ENCODE data around the gene RABGAP1L. TPM values are rescaled to one million over a fixed set of nuclear protein-coding genes. Genes with fewer than 3 reads are reported as not detected.

RABGAP1L gene
- total RNA-seq, 2 experiments from 2014 or later = 98.1 to 158 TPM

GRCh38 chr1:174149216-174149615, 10.1 kb upstream of the RABGAP1L start:
- Histone ChIP-seq H3K9me3 (ENCODE audit: low read length) (no peaks in the 10 kb centered on the region), H4K20me1 (ENCODE audit: insufficient read depth, low read length) (no peaks in the 10 kb centered on the region), H3K36me3 (ENCODE audit: insufficient read depth, low read length) (no peaks in the 10 kb centered on the region), H3K4me3 (ENCODE audit: low read depth, low read length, poor library complexity, severe bottlenecking) (no peak overlapping the region), H3K9me2 (ENCODE audit: insufficient read depth, low read length) (no peaks in the 10 kb centered on the region), H3K4me2 (ENCODE audit: low read length) (no peak overlapping the region), H3K79me2 (ENCODE audit: insufficient read depth, low read depth, low read length) (no peaks in the 10 kb centered on the region), H2AFZ (ENCODE audit: low read length) (no peak overlapping the region), H3K4me1 (ENCODE audit: insufficient read depth, low read length, poor library complexity, severe bottlenecking) (peaks cover 16% of the 10 kb centered on the region), H3K27ac (ENCODE audit: low read depth, low read length, poor library complexity, severe bottlenecking) (no peak overlapping the region)
- intact Hi-C loops (cut with micrococcal nuclease; ENCODE audit: unreplicated experiment) = no loop called here
- TF ChIP-seq EZH2phosphoT487 (IDR thresholded peaks at IDR 0.05; ENCODE audit: borderline replicate concordance, low read depth, low read length) = no peak
- TF ChIP-seq CTCF (conservative IDR thresholded peaks at IDR 0.05; ENCODE audit: low read length) = no peak
- ChIA-PET POLR2A (interaction anchor here (0.6 to 1.2 kb wide), 4 partner anchors 17 to 322 kb away, joined by 3 to 4 read pairs (median 3); no protein-coding TSS in a partner anchor), CTCF (ENCODE audit: unreplicated experiment) (no interaction called here)
- BruUV-seq (replicated peaks) = no TSS peak
- DNase-seq (ENCODE audit: low spot score) = no peak

GRCh38 chr1:174150499-174150898, 8.8 kb upstream of the RABGAP1L start:
- Histone ChIP-seq H3K36me3 (ENCODE audit: insufficient read depth, low read length) (no peaks in the 10 kb centered on the region), H3K9me2 (ENCODE audit: insufficient read depth, low read length) (no peaks in the 10 kb centered on the region), H3K4me3 (ENCODE audit: low read depth, low read length, poor library complexity, severe bottlenecking) (no peak overlapping the region), H4K20me1 (ENCODE audit: insufficient read depth, low read length) (no peaks in the 10 kb centered on the region), H3K9me3 (ENCODE audit: low read length) (no peaks in the 10 kb centered on the region), H3K79me2 (ENCODE audit: insufficient read depth, low read depth, low read length) (no peaks in the 10 kb centered on the region), H2AFZ (ENCODE audit: low read length) (no peak overlapping the region), H3K4me1 (ENCODE audit: insufficient read depth, low read length, poor library complexity, severe bottlenecking) (peaks cover 16% of the 10 kb centered on the region), H3K27ac (ENCODE audit: low read depth, low read length, poor library complexity, severe bottlenecking) (no peak overlapping the region), H3K4me2 (ENCODE audit: low read length) (no peak overlapping the region)
- DNase-seq (ENCODE audit: low spot score) = no peak
- no TSS peak for BruUV-seq (replicated peaks)
- CTCF ChIA-PET (ENCODE audit: unreplicated experiment) = no interaction called here
- no peak for TF ChIP-seq EZH2phosphoT487 (IDR thresholded peaks at IDR 0.05; ENCODE audit: borderline replicate concordance, low read depth, low read length)
- TF ChIP-seq CTCF (conservative IDR thresholded peaks at IDR 0.05; ENCODE audit: low read length) = no peak
- intact Hi-C loops (cut with micrococcal nuclease; ENCODE audit: unreplicated experiment) = no loop called here
- POLR2A ChIA-PET = interaction anchor here (1.2 kb wide), 1 partner anchor 36 kb away, joined by 3 read pairs; no protein-coding TSS in a partner anchor

GRCh38 chr1:174152427-174152826, 6.9 kb upstream of the RABGAP1L start:
- Histone ChIP-seq H2AFZ (ENCODE audit: low read length) (peak overlapping the region; percentile 49), H3K27ac (ENCODE audit: low read depth, low read length, poor library complexity, severe bottlenecking) (no peak overlapping the region)
- POLR2A ChIA-PET = interaction anchor here (0.6 to 2.6 kb wide), 9 partner anchors 10 to 770 kb away, joined by 3 to 8 read pairs (median 4); no protein-coding TSS in a partner anchor

More at GRCh38 chr1:174152427-174152826, 6.9 kb upstream of the RABGAP1L start:
- no peak for DNase-seq (ENCODE audit: low spot score)
- BruUV-seq (replicated peaks) = no TSS peak
- Histone ChIP-seq H3K4me3 (ENCODE audit: low read depth, low read length, poor library complexity, severe bottlenecking) (no peak overlapping the region), H3K9me3 (ENCODE audit: low read length) (no peaks in the 10 kb centered on the region), H3K4me2 (ENCODE audit: low read length) (peak overlapping the region; percentile 18; the same call in 1 of the 2 replicates), H3K79me2 (ENCODE audit: insufficient read depth, low read depth, low read length) (no peaks in the 10 kb centered on the region), H3K36me3 (ENCODE audit: insufficient read depth, low read length) (no peaks in the 10 kb centered on the region), H4K20me1 (ENCODE audit: insufficient read depth, low read length) (no peaks in the 10 kb centered on the region), H3K4me1 (ENCODE audit: insufficient read depth, low read length, poor library complexity, severe bottlenecking) (peaks cover 27% of the 10 kb centered on the region), H3K9me2 (ENCODE audit: insufficient read depth, low read length) (no peaks in the 10 kb centered on the region)
- CTCF ChIA-PET (ENCODE audit: unreplicated experiment) = no interaction called here
- TF ChIP-seq EZH2phosphoT487 (IDR thresholded peaks at IDR 0.05; ENCODE audit: borderline replicate concordance, low read depth, low read length) (no peak), CTCF (conservative IDR thresholded peaks at IDR 0.05; ENCODE audit: low read length) (no peak)
- intact Hi-C loops (cut with micrococcal nuclease; ENCODE audit: unreplicated experiment) = no loop called here

Measured in OCI-LY7 (cell line).